Right renal pelvis (tissue), 4 donors: ENCODE data around the gene TLE3. TPM values are rescaled to one million over a fixed set of nuclear protein-coding genes. Genes with fewer than 3 reads are reported as not detected.
"Not testable (repeated sequence)": the region's sequence is repeated elsewhere in the genome, so short reads cannot be mapped to it uniquely, and the experiment has no call there.

Experiments used
- DNase-seq, 4 donors: peaks; one replicate each; pipeline ENCODE4 v3.0.0-alpha.2; 2013; ENCODE audit warnings: low read depth in 4 of 4, low spot score in 3 of 4, missing footprints in 1 of 4
- polyA plus RNA-seq, 4 donors: library from polyadenylated mRNA; unstranded; fragments of 120-200 nt; gene quantifications; one replicate each; pipeline ENCODE4 v1.2.1, GENCODE V29; 2013; ENCODE audit not compliant: insufficient read length in 4 of 4

The TLE3 gene
- polyA plus RNA-seq, result 10 to 100 TPM; 28.9 to 44.2 (median 34.6) TPM

DNA sequence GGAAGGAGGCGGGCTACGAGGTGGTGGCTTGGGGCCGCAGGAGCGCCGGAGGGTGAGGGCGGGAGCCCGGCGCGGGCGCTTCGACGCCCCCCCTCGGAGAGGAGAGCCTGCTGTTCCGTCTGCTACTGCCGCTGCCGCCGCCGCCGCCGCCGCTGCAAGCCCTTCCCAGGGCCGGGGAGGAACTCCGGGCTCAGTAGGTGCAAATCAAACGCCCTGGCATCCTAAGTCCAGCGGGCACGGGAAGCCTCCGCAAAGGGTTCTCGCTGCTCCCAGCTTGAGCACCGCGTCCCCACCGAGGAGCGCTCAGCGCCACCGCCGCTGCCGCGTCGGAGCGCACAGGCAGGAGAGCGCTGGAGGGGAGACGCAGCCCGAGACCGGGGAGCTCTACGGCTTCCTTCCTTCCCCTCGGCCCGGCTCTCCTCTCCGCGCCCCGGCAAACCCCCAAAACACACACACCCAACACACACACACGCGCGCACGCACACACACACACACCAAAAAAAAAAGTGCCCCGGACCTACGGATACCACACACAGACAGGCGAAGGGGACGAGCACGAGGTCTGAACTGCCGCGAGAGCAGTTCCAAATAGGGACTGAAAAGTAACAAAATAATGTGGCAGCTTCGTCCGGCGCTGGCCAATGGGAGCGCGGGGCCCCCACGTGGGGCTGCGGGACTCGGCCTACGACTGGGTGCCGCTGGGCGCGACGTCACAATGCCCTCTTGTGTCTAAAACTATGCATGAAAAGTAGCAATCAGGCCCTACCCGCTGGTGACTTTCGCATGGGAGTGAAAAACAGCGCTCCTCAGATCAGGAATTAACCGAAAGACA is at the start of gene TLE3:
Gene TLE3 (minus strand): TSS at position 597 of the 832 bp plus-strand sequence. CDS start 1,119 bp downstream, outside the sequence.
- peak; percentile 93 to 97 (median 94) for DNase-seq

DNA sequence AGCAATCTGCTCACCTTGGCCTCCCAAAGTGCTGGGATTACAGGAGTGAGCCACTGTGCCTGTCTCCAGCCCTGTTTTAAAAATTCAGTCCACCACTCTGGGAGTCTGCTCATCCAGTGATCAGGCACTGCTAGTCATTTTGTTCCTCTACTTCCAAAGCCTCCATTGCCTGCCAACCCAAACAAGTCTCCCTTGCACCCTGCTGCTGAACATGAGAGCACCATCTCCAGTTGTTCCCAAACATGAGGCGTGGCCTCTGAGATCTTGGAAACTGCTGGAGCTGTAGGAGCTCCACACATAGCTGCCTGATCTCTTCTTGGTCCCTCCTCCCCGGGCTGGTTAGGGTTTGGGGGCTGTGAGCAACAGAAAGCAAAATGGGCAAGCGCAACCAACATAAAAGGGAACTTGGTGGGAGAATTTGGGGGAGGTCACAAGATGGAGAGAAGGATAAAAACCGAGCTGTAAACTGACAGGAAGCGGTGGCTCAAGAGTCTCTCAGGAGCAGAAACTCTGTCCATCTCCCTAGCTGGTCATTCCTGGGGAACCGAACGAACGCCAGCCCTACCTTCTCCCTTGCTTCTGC is 49.6 kb upstream of the TLE3 start:
- no peak for DNase-seq

DNA sequence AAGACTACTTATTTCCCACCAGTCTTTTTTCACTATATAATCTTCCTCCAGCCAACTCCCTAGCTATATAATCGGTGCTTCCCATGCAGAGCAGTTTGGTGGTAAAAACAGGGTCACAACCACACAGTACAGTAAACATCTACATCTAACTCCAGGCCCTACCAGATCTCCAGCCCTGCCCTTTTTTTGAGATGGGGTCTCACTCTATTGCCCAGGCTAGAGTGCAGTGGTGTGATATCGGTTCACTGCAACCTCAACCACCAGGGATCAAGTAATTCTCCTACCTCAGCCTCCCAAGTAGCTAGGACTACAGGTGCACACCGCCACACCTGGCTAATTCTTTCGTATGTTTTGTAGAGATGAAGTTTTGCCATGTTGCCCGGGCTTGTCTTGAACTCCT is 49.1 kb upstream of the TLE3 start:
- DNase-seq, result no peak

DNA sequence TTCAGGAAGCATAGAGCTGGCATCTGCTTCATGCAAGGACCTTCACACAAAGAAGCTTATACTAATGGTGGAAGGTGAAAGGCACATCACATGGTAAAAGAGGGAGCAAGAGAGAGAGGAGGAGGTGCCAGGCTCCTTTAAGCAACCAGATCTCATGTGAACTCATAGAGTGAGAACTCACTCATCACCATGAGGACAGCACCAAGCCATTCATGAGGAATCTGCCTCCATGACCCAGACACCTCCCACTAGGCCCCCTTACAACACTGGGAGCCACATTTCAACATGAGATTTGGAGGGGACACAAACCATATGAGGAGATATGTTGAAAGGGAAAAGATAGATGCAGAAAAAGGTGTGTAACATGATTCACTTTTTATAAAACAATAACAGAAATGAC is 48.4 kb upstream of the TLE3 start:
- DNase-seq, result no peak

- no peak for DNase-seq
These were observed 47.5 kb upstream of the TLE3 start for GRCh38 chr15:70145261-70145660.

- DNase-seq, result peak in 1 of 4 donors; percentile 27
These were observed 44.8 kb upstream of the TLE3 start for GRCh38 chr15:70142322-70143191.

GRCh38 chr15:70142072-70142321 is 44.3 kb upstream of the TLE3 start:
- no peak for DNase-seq

DNA sequence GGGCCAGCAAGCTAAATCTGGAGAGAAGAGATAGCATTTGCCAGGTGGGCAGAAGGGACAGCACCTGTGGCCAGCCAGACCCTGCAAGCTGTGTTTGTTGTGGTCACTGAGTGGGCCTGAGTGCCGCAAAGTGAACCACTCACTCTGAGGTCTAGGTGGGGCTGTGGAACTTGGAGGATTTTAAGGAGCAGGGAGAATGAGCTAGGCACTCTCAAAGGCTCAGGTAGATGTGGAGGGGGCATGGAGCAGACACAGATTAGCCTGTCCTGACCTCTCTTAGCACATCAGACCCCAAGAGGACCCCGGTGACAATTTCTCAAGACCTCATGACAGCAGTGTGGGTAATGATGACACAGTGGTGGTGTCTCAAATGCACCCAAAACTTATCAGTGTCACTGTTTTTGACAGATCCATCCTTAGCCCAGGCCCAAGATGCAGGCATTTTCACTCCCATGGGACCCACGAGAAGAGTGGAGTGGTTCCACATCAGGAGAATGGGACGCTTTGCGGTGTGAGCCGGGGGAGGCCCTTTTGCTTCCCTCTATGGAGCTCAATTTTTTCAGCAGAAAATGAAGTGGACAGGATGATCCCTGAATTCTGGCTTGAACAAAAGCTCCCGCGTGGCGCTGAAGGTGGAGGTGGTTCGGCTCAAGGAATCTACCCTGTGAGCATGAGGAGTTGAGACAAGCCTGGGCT is 43.8 kb upstream of the TLE3 start:
- DNase-seq, result no peak

- DNase-seq, result no peak
These were observed 43.0 kb upstream of the TLE3 start for GRCh38 chr15:70140543-70141375.

GRCh38 chr15:70140025-70140542 is 42.4 kb upstream of the TLE3 start:
- DNase-seq, result no peak

- no peak for DNase-seq
These were observed 40.2 kb upstream of the TLE3 start for GRCh38 chr15:70137967-70138366.

GRCh38 chr15:70137021-70137420 is 39.3 kb upstream of the TLE3 start:
- not testable (repeated sequence) for DNase-seq

- DNase-seq, result no peak
These were observed 36.2 kb upstream of the TLE3 start for GRCh38 chr15:70133781-70134421.

- DNase-seq, result no peak
These were observed 35.6 kb upstream of the TLE3 start for GRCh38 chr15:70133296-70133695.

- DNase-seq, result no peak
These were observed 34.9 kb upstream of the TLE3 start for GRCh38 chr15:70132571-70132970.

- no peak for DNase-seq
These were observed 34.4 kb upstream of the TLE3 start for GRCh38 chr15:70132139-70132538.

GRCh38 chr15:70128414-70129140 is 30.9 kb upstream of the TLE3 start:
- no peak for DNase-seq

- DNase-seq, result no peak
These were observed 30.2 kb upstream of the TLE3 start for GRCh38 chr15:70127770-70128413.
